Measurements from ENCODE around the gene SRGN. TPM values are rescaled to one million over a fixed set of nuclear protein-coding genes. Genes with fewer than 3 reads are reported as not detected.

Gene SRGN
- total and polyA plus RNA-seq, 2 of the 8 experiments (the other 6 are each of a cell fraction or from before 2014, with no cell fraction given), result 0.06 TPM; not detected in 1

- H4K20me1 ChIP-seq (replicated peaks in 1 of 2; ENCODE audit: control insufficient read depth in 1 of 2, insufficient read depth in 2 of 2, low read length in 2 of 2), result no peaks in the 10 kb centered on the region
- H3K9me3 ChIP-seq (ENCODE audit: insufficient read depth in 2 of 2, low read depth in 1 of 2, low read length in 1 of 2), result no peaks in the 10 kb centered on the region
- WGBS, 2 experiments (ENCODE audit: extremely low coverage in 1 of 2, insufficient coverage in 1 of 2, insufficient read length in 1 of 2, insufficient replicate concordance in 2 of 2, low coverage in 1 of 2, low lambda C conversion rate in 2 of 2, missing lambda C conversion rate in 1 of 2), result 91% methylated on average over 6 of the region's 6 CpGs; no CpG with 5 or more reads in 1 of the 2 experiments
- no peaks in the 10 kb centered on the region for H3K27me3 ChIP-seq (replicated peaks in 1 of 4; ENCODE audit: control insufficient read depth in 3 of 4, extremely low read depth in 1 of 4, insufficient read depth in 3 of 4, low read length in 3 of 4)
- H3K9ac ChIP-seq (replicated peaks in 1 of 4; ENCODE audit: extremely low read depth in 1 of 4, low read depth in 3 of 4, low read length in 3 of 4), result no peak overlapping the region
- DNase-seq (ENCODE audit: low read depth in 1 of 2, low spot score in 2 of 2) (no peak), FAIRE-seq (no peak)
- no peak overlapping the region for H2AK5ac ChIP-seq (ENCODE audit: low read depth, low read length)
- H2BK20ac ChIP-seq (ENCODE audit: low read length), result no peak overlapping the region
- H3K23ac ChIP-seq (ENCODE audit: insufficient read length), result no peak overlapping the region
- H3K4me3 ChIP-seq (ENCODE audit: extremely low read depth in 1 of 4, insufficient read depth in 2 of 4, low read depth in 3 of 4, low read length in 4 of 4), result no peak overlapping the region
- no peak overlapping the region for H4K8ac ChIP-seq (ENCODE audit: extremely low read depth, insufficient read depth, low read length)
- no peaks in the 10 kb centered on the region for H3K79me2 ChIP-seq (ENCODE audit: control insufficient read depth in 1 of 2, insufficient read depth in 2 of 2, low read length in 2 of 2)
- H3K18ac ChIP-seq (ENCODE audit: extremely low read depth, low read length), result no peak overlapping the region
- no peak overlapping the region for H3K56ac ChIP-seq (replicated peaks; ENCODE audit: insufficient read length, low read depth, low read length)
- H3K4ac ChIP-seq (replicated peaks; ENCODE audit: insufficient read length, low read depth, low read length), result no peak overlapping the region
- no peaks in the 10 kb centered on the region for H3K36me3 ChIP-seq (ENCODE audit: control insufficient read depth in 2 of 4, insufficient read depth in 4 of 4, low read length in 3 of 4)
- peaks cover 0 to 8% (median 2%) of the 10 kb centered on the region in 4 experiments; a peak in 5 of 7 replicates for H3K4me1 ChIP-seq (replicated peaks in 1 of 4; ENCODE audit: control insufficient read depth in 3 of 4, insufficient read depth in 4 of 4, low read length in 3 of 4)
- no peak overlapping the region for H2BK120ac ChIP-seq (replicated peaks; ENCODE audit: low read depth, low read length)
- H2BK12ac ChIP-seq (ENCODE audit: low read depth, low read length), result no peak overlapping the region
- H4K5ac ChIP-seq (ENCODE audit: insufficient read length, low read depth, low read length), result no peak overlapping the region
- no peak overlapping the region for H2BK15ac ChIP-seq (ENCODE audit: low read length)
- POLR2A ChIA-PET (ENCODE audit: partially characterized antibody), result no interaction called here
- no peaks in the 10 kb centered on the region for H3K79me1 ChIP-seq (ENCODE audit: low read depth, low read length)
- H4K91ac ChIP-seq (replicated peaks; ENCODE audit: insufficient read length, low read length), result no peak overlapping the region
- no peak overlapping the region for H3K14ac ChIP-seq (ENCODE audit: insufficient read length)
- no peak overlapping the region for H3K4me2 ChIP-seq (ENCODE audit: insufficient read depth in 1 of 2, low read depth in 2 of 2, low read length in 2 of 2)
- H3K27ac ChIP-seq (ENCODE audit: low read depth, low read length), result no peak overlapping the region
- H2BK5ac ChIP-seq (ENCODE audit: low read depth, low read length), result no peak overlapping the region
- CTCF ChIA-PET (ENCODE audit: partially characterized antibody), result interaction anchor here (0.6 to 1.3 kb wide), 3 partner anchors 21 to 350 kb away, joined by 3 to 5 read pairs (median 3); no protein-coding TSS in a partner anchor
- H3K23me2 ChIP-seq (ENCODE audit: low read depth, low read length), result no peaks in the 10 kb centered on the region
- no peak overlapping the region for H2AFZ ChIP-seq (ENCODE audit: low read length)
- TF ChIP-seq RFX5 (IDR thresholded peaks at IDR 0.05; ENCODE audit: borderline replicate concordance, low read depth, low read length), result no peak
Observed at GRCh38 chr10:69071610-69072009, 16.3 kb upstream of the SRGN start.
